HepG2 (cell line): Measurements from ENCODE around the gene ATP6V1C2. TPM values are rescaled to one million over a fixed set of nuclear protein-coding genes. Genes with fewer than 3 reads are reported as not detected.

Experiments used
- ATAC-seq: fragments of 200-7000 bp; cut with Tn5 transposase; 3 replicates; pipeline ENCODE4 v1.9.1; 2020; ENCODE audit warnings: mild to moderate bottlenecking, moderate library complexity
- BruUV-seq: library from RNA; stranded (reverse); fragments of 400-500 nt; replicated peaks from 2 replicates; lab custom pipeline; 2021; lab: Mats Ljungman, UMichigan
- CTCF ChIA-PET: fragments of 300-600 bp; formaldehyde crosslinking; extraction: SDS; loops from one replicate; lab custom pipeline; 2021; ENCODE audit warnings: low total read pairs, inconsistent platforms, low intra/inter-chr PET ratio; lab: Yijun Ruan, JAX
- POLR2A ChIA-PET: fragments of 350-600 bp; sonication (Branson Sonifier 250); formaldehyde crosslinking; loops from one replicate; lab custom pipeline; 2020; ENCODE audit warnings: antibody characterized with exemption, inconsistent platforms; lab: Yijun Ruan, JAX
- DNase-seq: peaks from one replicate; pipeline ENCODE4 v3.0.0-alpha.2; 2015; ENCODE audit warnings: low spot score
- FAIRE-seq: peaks from 3 replicates; lab custom pipeline; 2011; peaks lifted over from hg19 to GRCh38; lab: Jason Lieb, UNC
- H2AFZ ChIP-seq: one replicate; pipeline ENCODE4 v1.6.1; 2011; ENCODE audit warnings: low read length, inconsistent platforms
- H3K27ac ChIP-seq: fragments of 300-600 bp; 3 replicates; pipeline ENCODE4 v1.8.0; 2011; ENCODE audit warnings: mixed run types, mild to moderate bottlenecking, mixed read lengths, low read length, inconsistent platforms; ENCODE audit not compliant: insufficient read depth; ENCODE audit errors: extremely low read length
- H3K27me3 ChIP-seq, 2 experiments: fragments of 200-600 bp in 1 of 2; 2 replicates in 1 of 2; 3 replicates in 1 of 2; pipeline versions ENCODE4 v1.6.0 to v1.8.0; 2011; ENCODE audit warnings: low read length in 2 of 2, mild to moderate bottlenecking in 2 of 2, moderate library complexity in 2 of 2, inconsistent platforms in 1 of 2; ENCODE audit not compliant: insufficient read depth in 2 of 2, control insufficient read depth in 1 of 2
- H3K36me3 ChIP-seq, 2 experiments: fragments of 200-600 bp in 1 of 2; replicated peaks in 1 of 2; 2 replicates in 1 of 2; 3 replicates in 1 of 2; pipeline versions ENCODE4 v1.5.1 to v1.8.0; 2011; ENCODE audit warnings: low read length in 2 of 2, inconsistent platforms in 1 of 2; ENCODE audit not compliant: insufficient read depth in 2 of 2, control insufficient read depth in 1 of 2
- H3K4me1 ChIP-seq: 2 replicates; pipeline ENCODE4 v1.5.1; 2012; ENCODE audit warnings: low read length, inconsistent platforms; ENCODE audit not compliant: insufficient read depth
- H3K4me2 ChIP-seq: 2 replicates; pipeline ENCODE4 v1.6.0; 2011; ENCODE audit warnings: low read depth, low read length, inconsistent platforms
- H3K4me3 ChIP-seq, 3 experiments: fragments of 200-600 bp in 1 of 3; sonication (generic), shearing (Covaris generic) in 1 of 3; replicated peaks in 1 of 3; 2 replicates each; pipeline ENCODE4 v1.5.1; 2011 to 2016; ENCODE audit warnings: low read length in 3 of 3, inconsistent platforms in 2 of 3, low read depth in 2 of 3, mild to moderate bottlenecking in 2 of 3, control low read depth in 1 of 3, mixed read lengths in 1 of 3; ENCODE audit not compliant: insufficient read depth in 1 of 3
- H3K79me2 ChIP-seq: one replicate; pipeline ENCODE4 v1.6.1; 2011; ENCODE audit warnings: low read length, inconsistent platforms; ENCODE audit not compliant: insufficient read depth
- H3K9ac ChIP-seq: 2 replicates; pipeline ENCODE4 v1.6.0; 2011; ENCODE audit warnings: mild to moderate bottlenecking, low read depth, low read length, inconsistent platforms; ENCODE audit not compliant: insufficient read depth
- H3K9me3 ChIP-seq: 2 replicates; pipeline ENCODE4 v1.5.1; 2012; ENCODE audit warnings: mild to moderate bottlenecking, low read length
- H4K20me1 ChIP-seq: 2 replicates; pipeline ENCODE4 v1.6.0; 2011; ENCODE audit warnings: inconsistent platforms, mild to moderate bottlenecking, low read length, moderate library complexity; ENCODE audit not compliant: insufficient read depth
- ATF3 ChIP-seq: sonication (generic); formaldehyde crosslinking; IDR thresholded peaks from 2 replicates; pipeline ENCODE4 v1.4.0; 2020; ENCODE audit warnings: missing genetic modification reagents
- BCL3 ChIP-seq: sonication (generic); formaldehyde crosslinking; IDR thresholded peaks from 2 replicates; pipeline ENCODE4 v1.5.1; 2020; ENCODE audit warnings: mild to moderate bottlenecking, missing genetic modification reagents, moderate library complexity
- FOXJ3 ChIP-seq: sonication (generic); formaldehyde crosslinking; IDR thresholded peaks from 2 replicates; pipeline ENCODE4 v1.4.0; 2020; ENCODE audit warnings: missing genetic modification reagents, mild to moderate bottlenecking, borderline replicate concordance
- HIVEP1 ChIP-seq: sonication (generic); formaldehyde crosslinking; IDR thresholded peaks from 2 replicates; pipeline ENCODE4 v1.4.0; 2020; ENCODE audit warnings: mild to moderate bottlenecking, missing genetic modification reagents
- ISX ChIP-seq: sonication (generic); formaldehyde crosslinking; conservative IDR thresholded peaks from 2 replicates; pipeline ENCODE4 v1.5.0; 2020; ENCODE audit warnings: missing genetic modification reagents
- MXD1 ChIP-seq: sonication (generic); formaldehyde crosslinking; IDR thresholded peaks from 2 replicates; pipeline ENCODE4 v1.4.0; 2020; ENCODE audit warnings: mild to moderate bottlenecking, missing genetic modification reagents
- PPARG ChIP-seq: conservative IDR thresholded peaks from 2 replicates; pipeline ENCODE4 v1.6.1; 2016; ENCODE audit warnings: missing biosample characterization, missing genetic modification reagents
- TMF1 ChIP-seq: sonication (generic); formaldehyde crosslinking; IDR thresholded peaks from 2 replicates; pipeline ENCODE4 v1.8.1; 2022; ENCODE audit warnings: low read depth, missing genetic modification reagents
- TOE1 ChIP-seq: sonication (generic); formaldehyde crosslinking; IDR thresholded peaks from 2 replicates; pipeline ENCODE4 v1.4.0; 2020; ENCODE audit warnings: mild to moderate bottlenecking, missing genetic modification reagents
- ZBTB14 ChIP-seq: sonication (generic); formaldehyde crosslinking; IDR thresholded peaks from 2 replicates; pipeline ENCODE4 v1.4.0; 2020; ENCODE audit warnings: missing genetic modification reagents
- ZFX ChIP-seq: sonication (generic); formaldehyde crosslinking; IDR thresholded peaks from 2 replicates; pipeline ENCODE4 v1.4.0; 2020; ENCODE audit warnings: mild to moderate bottlenecking, low read depth, missing genetic modification reagents, moderate library complexity
- ZNF547 ChIP-seq: sonication (generic); formaldehyde crosslinking; IDR thresholded peaks from 2 replicates; pipeline ENCODE4 v1.5.1; 2020; ENCODE audit warnings: mild to moderate bottlenecking, missing genetic modification reagents
- ZNF589 ChIP-seq: sonication (generic); formaldehyde crosslinking; conservative IDR thresholded peaks from 2 replicates; pipeline ENCODE4 v1.8.0; 2022; ENCODE audit warnings: mild to moderate bottlenecking, moderate library complexity, missing genetic modification reagents
- ZNF7 ChIP-seq: IDR thresholded peaks from 2 replicates; pipeline ENCODE4 v1.6.1; 2016; ENCODE audit warnings: missing biosample characterization, missing genetic modification reagents
- ZNF713 ChIP-seq: sonication (generic); formaldehyde crosslinking; IDR thresholded peaks from 2 replicates; pipeline ENCODE4 v1.4.0; 2020; ENCODE audit warnings: mild to moderate bottlenecking, missing genetic modification reagents
- ZNF724P ChIP-seq: sonication (generic); formaldehyde crosslinking; IDR thresholded peaks from 2 replicates; pipeline ENCODE4 v1.8.0; 2022; ENCODE audit warnings: missing genetic modification reagents, borderline replicate concordance
- ZNF761 ChIP-seq: sonication (generic); formaldehyde crosslinking; conservative IDR thresholded peaks from 2 replicates; pipeline ENCODE4 v1.4.0; 2020; ENCODE audit warnings: mild to moderate bottlenecking, missing genetic modification reagents
- WGBS: methylation state at CpG from one replicate; pipeline ENCODE4 v1.1.6; 2017; ENCODE audit warnings: low lambda C conversion rate; 5-methylcytosine and 5-hydroxymethylcytosine counted together
- in situ Hi-C: cut with HindIII; loops from 2 replicates; pipeline ENCODE4 v1.10.0; 2017; ENCODE audit warnings: low pct_unique_long_range_greater_than_20kb; ENCODE audit not compliant: extremely low pct_ligation_motif_present
- intact Hi-C: fragments of 100-400 bp; cut with micrococcal nuclease; formaldehyde crosslinking; loops from one replicate; pipeline ENCODE4 v1.10.0; 2022; ENCODE audit not compliant: unreplicated experiment
- polyA plus RNA-seq, 8 experiments: library from polyadenylated mRNA; depleted of rRNA in 3 of 8; stranded (reverse) in 7 of 8; unstranded in 1 of 8; fragments of >200 nt; fragmentation: Illumina TruSeq in 4 of 8; extraction: Trizol in 4 of 8; gene quantifications; 2 replicates each; pipeline versions ENCODE4 v1.2.1 to v1.2.3, GENCODE V29; 2011 to 2016; ENCODE audit warnings: low read depth in 4 of 8, missing spikeins in 1 of 8, mixed read lengths in 1 of 8; ENCODE audit not compliant: insufficient read depth in 1 of 8
- total RNA-seq, 5 experiments: library from RNA; depleted of rRNA; stranded (reverse); fragments of >200 nt; fragmentation: Illumina TruSeq; extraction: Trizol; gene quantifications; 2 replicates each; pipeline ENCODE4 v1.2.3, GENCODE V29; 2016; ENCODE audit warnings: low read depth in 1 of 5

Gene ATP6V1C2
- total and polyA plus RNA-seq, 2 of the 13 experiments (the other 11 are each of a cell fraction or from before 2014, with no cell fraction given) = 0.04 to 0.29 TPM

GRCh38 chr2:10774394-10774793, 53.0 kb downstream of the ATP6V1C2 start:
- H3K27ac ChIP-seq = no peak overlapping the region

More at GRCh38 chr2:10774394-10774793, 53.0 kb downstream of the ATP6V1C2 start:
- Histone ChIP-seq H3K9me3 (no peaks in the 10 kb centered on the region), H2AFZ (no peak overlapping the region), H3K79me2 (no peaks in the 10 kb centered on the region), H3K27me3 (peaks cover 1 to 21% of the 10 kb centered on the region in 2 experiments; a peak in 1 of 5 replicates), H3K4me1 (no peaks in the 10 kb centered on the region), H4K20me1 (no peaks in the 10 kb centered on the region; the same call in 1 of the 2 replicates), H3K36me3 (peaks cover 4 to 6% of the 10 kb centered on the region in 2 experiments; a peak in 3 of 5 replicates), H3K9ac (no peak overlapping the region), H3K4me3 (no peak overlapping the region), H3K4me2 (no peak overlapping the region)
- FAIRE-seq = no peak
- no TSS peak for BruUV-seq
- intact Hi-C loops (no loop called here), in situ Hi-C loops (no loop called here)
- peak; percentile 11 for ATAC-seq
- ChIA-PET POLR2A (no interaction called here), CTCF (no interaction called here)
- WGBS = 40% methylated on average over 6 of the region's 6 CpGs
- DNase-seq = no peak
- TF ChIP-seq TMF1 (CRISPR knock-in tag) = no peak
- no peak for TF ChIP-seq FOXJ3
- TF ChIP-seq ZFX (CRISPR knock-in tag) = 0 out of 2 replicates have a peak, but pooled peaks have one; percentile 18
- TF ChIP-seq ZNF547 (CRISPR knock-in tag) = no peak
- no peak for TF ChIP-seq ATF3 (CRISPR knock-in tag)
- TF ChIP-seq ZNF713 (CRISPR knock-in tag) = no peak
- TF ChIP-seq ZNF589 (CRISPR knock-in tag) = no peak
- 0 out of 2 replicates have a peak, but pooled peaks have one; percentile 3 for TF ChIP-seq BCL3 (CRISPR knock-in tag)
- no peak for TF ChIP-seq ISX (CRISPR knock-in tag)
- 0 out of 2 replicates have a peak, but pooled peaks have one; percentile 36 for TF ChIP-seq ZNF724P
- TF ChIP-seq ZNF7 = no peak
- TF ChIP-seq TOE1 (CRISPR knock-in tag) = no peak
- TF ChIP-seq ZNF761 (CRISPR knock-in tag) = no peak
- 0 out of 2 replicates have a peak, but pooled peaks have one; percentile 13 for TF ChIP-seq HIVEP1 (CRISPR knock-in tag)
- TF ChIP-seq ZBTB14 = no peak
- TF ChIP-seq MXD1 (CRISPR knock-in tag) = peak; percentile 27; the same call in 1 of the 2 replicates
- TF ChIP-seq PPARG = no peak
